Activated CD8-positive, alpha-beta T cell treated with anti-CD3 and anti-CD28 coated beads for 36 hours (primary cell): Measurements from ENCODE around the gene ANKRD31. TPM values are rescaled to one million over a fixed set of nuclear protein-coding genes. Genes with fewer than 3 reads are reported as not detected.
A peak's percentile ranks its signal among the peaks of the same experiment; 100 is the strongest.
"Not testable (repeated sequence)": the region's sequence is repeated elsewhere in the genome, so short reads cannot be mapped to it uniquely, and the experiment has no call there.

Experiments
- ATAC-seq: fragments of 200-7000 bp; cut with Tn5 transposase; one replicate; pipeline ENCODE4 v1.10.0; 2021; ENCODE audit warnings: mild to moderate bottlenecking, moderate library complexity
- CTCF ChIA-PET: fragments of 350-600 bp; sonication (Branson Sonifier 250); formaldehyde crosslinking; loops from one replicate; lab custom pipeline; 2021; ENCODE audit warnings: antibody characterized with exemption; lab: Charles Lee
- POLR2A ChIA-PET: fragments of 350-600 bp; sonication (Branson Sonifier 250); formaldehyde crosslinking; loops from one replicate; lab custom pipeline; 2021; ENCODE audit warnings: antibody characterized with exemption; lab: Charles Lee
- DNase-seq: peaks from one replicate; pipeline ENCODE4 v3.0.0-alpha.2; 2020
- H3K27ac Mint-ChIP-seq: one replicate; pipeline ENCODE4 v1.8.0; 2021; ENCODE audit warnings: mild to moderate bottlenecking, mixed read lengths
- H3K27me3 Mint-ChIP-seq: one replicate; pipeline ENCODE4 v1.8.0; 2021; ENCODE audit warnings: mixed read lengths
- H3K36me3 Mint-ChIP-seq: one replicate; pipeline ENCODE4 v1.8.0; 2021; ENCODE audit warnings: low read depth, mixed read lengths
- H3K4me1 Mint-ChIP-seq: one replicate; pipeline ENCODE4 v1.8.0; 2021; ENCODE audit warnings: low read depth, mixed read lengths
- H3K4me3 Mint-ChIP-seq: one replicate; pipeline ENCODE4 v1.8.0; 2021; ENCODE audit warnings: mild to moderate bottlenecking, moderate library complexity, mixed read lengths
- H3K9me3 Mint-ChIP-seq: one replicate; pipeline ENCODE4 v1.8.0; 2021; ENCODE audit warnings: mixed read lengths
- CTCF ChIP-seq: fragments of 200-600 bp; IDR thresholded peaks from one replicate; pipeline ENCODE4 v1.8.0; 2022; ENCODE audit warnings: antibody characterized with exemption, mild to moderate bottlenecking
- intact Hi-C: fragments of 100-400 bp; cut with micrococcal nuclease; formaldehyde crosslinking; loops from one replicate; pipeline ENCODE4 v1.10.0; 2022
- total RNA-seq, 2 experiments: library from RNA; stranded (reverse); gene quantifications; one replicate each; pipeline ENCODE4 v1.2.3, GENCODE V29; 2021

Gene ANKRD31
- total RNA-seq, 2 experiments from 2014 or later = 0.94 to 0.99 TPM

- H3K27me3 Mint-ChIP-seq = no peaks in the 10 kb centered on the region
- intact Hi-C loops = loop anchor here (10.0 kb wide), 1 partner anchor 501 kb away; the partner anchor contains the start of genes GFM2 and NSA2
- ATAC-seq = peak; percentile 42
- H3K9me3 Mint-ChIP-seq = no peaks in the 10 kb centered on the region
- no peak for DNase-seq
- H3K27ac Mint-ChIP-seq = no peak overlapping the region
- ChIA-PET POLR2A (no interaction called here), CTCF (interaction anchor here (0.6 to 1.8 kb wide), 5 partner anchors 215 to 503 kb away, joined by 3 to 6 read pairs (median 4); no protein-coding TSS in a partner anchor)
- no peak overlapping the region for H3K4me3 Mint-ChIP-seq
- H3K4me1 Mint-ChIP-seq = no peaks in the 10 kb centered on the region
- H3K36me3 Mint-ChIP-seq = no peaks in the 10 kb centered on the region
- TF ChIP-seq CTCF = peak; percentile 42
Measured at GRCh38 chr5:75265731-75266130, 29.1 kb upstream of the ANKRD31 start.

GRCh38 chr5:75262271-75262670 lies 25.6 kb upstream of the ANKRD31 start:
- POLR2A ChIA-PET = interaction anchor here (0.9 kb wide), 1 partner anchor 25 kb away, joined by 3 read pairs; the partner anchor contains the start of gene ANKRD31
- no peak for TF ChIP-seq CTCF
- Mint-ChIP-seq H3K36me3 (no peaks in the 10 kb centered on the region), H3K27ac (no peak overlapping the region), H3K27me3 (no peaks in the 10 kb centered on the region), H3K9me3 (no peaks in the 10 kb centered on the region), H3K4me3 (no peak overlapping the region), H3K4me1 (no peaks in the 10 kb centered on the region)
- intact Hi-C loops = loop anchor here (10.0 kb wide), 1 partner anchor 497 kb away; the partner anchor contains the start of genes GFM2 and NSA2
- no peak for ATAC-seq
- CTCF ChIA-PET = no interaction called here
- no peak for DNase-seq

GRCh38 chr5:75260708-75261107 lies 24.0 kb upstream of the ANKRD31 start:
- peaks cover 5% of the 10 kb centered on the region for H3K9me3 Mint-ChIP-seq
- H3K27me3 Mint-ChIP-seq = peaks cover 7% of the 10 kb centered on the region
- no peak overlapping the region for H3K27ac Mint-ChIP-seq
- ChIA-PET POLR2A (no interaction called here), CTCF (interaction anchor here (1.1 to 1.2 kb wide), 2 partner anchors 23 to 211 kb away, joined by 3 read pairs; no protein-coding TSS in a partner anchor)
- intact Hi-C loops = loop anchor here (10.0 kb wide), 1 partner anchor 496 kb away; the partner anchor contains the start of genes GFM2 and NSA2
- no peak for TF ChIP-seq CTCF
- DNase-seq = no peak
- H3K36me3 Mint-ChIP-seq = peaks cover 3% of the 10 kb centered on the region
- no peak for ATAC-seq
- H3K4me1 Mint-ChIP-seq = no peaks in the 10 kb centered on the region
- no peak overlapping the region for H3K4me3 Mint-ChIP-seq

- CTCF ChIA-PET, H3K27ac Mint-ChIP-seq, H3K9me3 Mint-ChIP-seq, H3K27me3 Mint-ChIP-seq, H3K36me3 Mint-ChIP-seq, ATAC-seq, intact Hi-C loops, DNase-seq, H3K4me1 Mint-ChIP-seq, H3K4me3 Mint-ChIP-seq, POLR2A ChIA-PET: not testable (repeated sequence)
Measured at GRCh38 chr5:75250452-75250851, 13.8 kb upstream of the ANKRD31 start.

- DNase-seq (no peak), ATAC-seq (no peak)
- Mint-ChIP-seq H3K27ac (no peak overlapping the region), H3K9me3 (no peaks in the 10 kb centered on the region), H3K27me3 (no peaks in the 10 kb centered on the region), H3K4me3 (no peak overlapping the region), H3K36me3 (no peaks in the 10 kb centered on the region), H3K4me1 (no peaks in the 10 kb centered on the region)
- ChIA-PET CTCF (no interaction called here), POLR2A (no interaction called here)
- intact Hi-C loops = no loop called here
- TF ChIP-seq CTCF = no peak
Measured at GRCh38 chr5:75245023-75245422, 8.3 kb upstream of the ANKRD31 start.
